Activated CD8-positive, alpha-beta T cell treated with anti-CD3 and anti-CD28 coated beads for 36 hours (primary cell): ENCODE measurements around the gene GATM. TPM values are rescaled to one million over a fixed set of nuclear protein-coding genes. Genes with fewer than 3 reads are reported as not detected.
"Not testable (repeated sequence)": the region's sequence is repeated elsewhere in the genome, so short reads cannot be mapped to it uniquely, and the experiment has no call there.

Experiments
- ATAC-seq: fragments of 200-7000 bp; cut with Tn5 transposase; one replicate; pipeline ENCODE4 v1.10.0; 2021; ENCODE audit warnings: mild to moderate bottlenecking, moderate library complexity
- CTCF ChIA-PET: fragments of 350-600 bp; sonication (Branson Sonifier 250); formaldehyde crosslinking; loops from one replicate; lab custom pipeline; 2021; ENCODE audit warnings: antibody characterized with exemption; lab: Charles Lee
- POLR2A ChIA-PET: fragments of 350-600 bp; sonication (Branson Sonifier 250); formaldehyde crosslinking; loops from one replicate; lab custom pipeline; 2021; ENCODE audit warnings: antibody characterized with exemption; lab: Charles Lee
- DNase-seq: peaks from one replicate; pipeline ENCODE4 v3.0.0-alpha.2; 2020
- H3K27ac Mint-ChIP-seq: one replicate; pipeline ENCODE4 v1.8.0; 2021; ENCODE audit warnings: mild to moderate bottlenecking, mixed read lengths
- H3K27me3 Mint-ChIP-seq: one replicate; pipeline ENCODE4 v1.8.0; 2021; ENCODE audit warnings: mixed read lengths
- H3K36me3 Mint-ChIP-seq: one replicate; pipeline ENCODE4 v1.8.0; 2021; ENCODE audit warnings: low read depth, mixed read lengths
- H3K4me1 Mint-ChIP-seq: one replicate; pipeline ENCODE4 v1.8.0; 2021; ENCODE audit warnings: low read depth, mixed read lengths
- H3K4me3 Mint-ChIP-seq: one replicate; pipeline ENCODE4 v1.8.0; 2021; ENCODE audit warnings: mild to moderate bottlenecking, moderate library complexity, mixed read lengths
- H3K9me3 Mint-ChIP-seq: one replicate; pipeline ENCODE4 v1.8.0; 2021; ENCODE audit warnings: mixed read lengths
- CTCF ChIP-seq: fragments of 200-600 bp; IDR thresholded peaks from one replicate; pipeline ENCODE4 v1.8.0; 2022; ENCODE audit warnings: antibody characterized with exemption, mild to moderate bottlenecking
- intact Hi-C: fragments of 100-400 bp; cut with micrococcal nuclease; formaldehyde crosslinking; loops from one replicate; pipeline ENCODE4 v1.10.0; 2022
- total RNA-seq, 2 experiments: library from RNA; stranded (reverse); gene quantifications; one replicate each; pipeline ENCODE4 v1.2.3, GENCODE V29; 2021

GATM gene
- total RNA-seq, 2 experiments from 2014 or later = 5.6 to 6.5 TPM

GRCh38 chr15:45372041-45372995 lies 6.0 kb downstream of the GATM start:
- ChIA-PET CTCF (interaction anchor here (0.6 to 2.1 kb wide), 10 partner anchors 10 to 254 kb away, joined by 3 to 9 read pairs (median 4); no protein-coding TSS in a partner anchor), POLR2A (interaction anchor here (0.8 kb wide), 1 partner anchor 10 kb away, joined by 4 read pairs; no protein-coding TSS in a partner anchor)
- Mint-ChIP-seq H3K27ac (no peak overlapping the region), H3K9me3 (no peaks in the 10 kb centered on the region), H3K27me3 (peaks cover 19% of the 10 kb centered on the region), H3K4me3 (no peak overlapping the region), H3K4me1 (peaks cover 9% of the 10 kb centered on the region), H3K36me3 (no peaks in the 10 kb centered on the region)
- intact Hi-C loops = no loop called here
- TF ChIP-seq CTCF = no peak
- ATAC-seq (no peak), DNase-seq (no peak)

GRCh38 chr15:45371546-45371945 lies 6.8 kb downstream of the GATM start:
- Mint-ChIP-seq H3K4me1 (peaks cover 3% of the 10 kb centered on the region), H3K9me3 (no peaks in the 10 kb centered on the region), H3K4me3 (no peak overlapping the region), H3K27me3 (peaks cover 12% of the 10 kb centered on the region), H3K36me3 (no peaks in the 10 kb centered on the region), H3K27ac (no peak overlapping the region)
- no peak for ATAC-seq
- no peak for DNase-seq
- no peak for TF ChIP-seq CTCF
- ChIA-PET CTCF (interaction anchor here (1.3 to 2.1 kb wide), 6 partner anchors 9 to 253 kb away, joined by 4 to 9 read pairs (median 5); no protein-coding TSS in a partner anchor), POLR2A (interaction anchor here (0.8 kb wide), 1 partner anchor 11 kb away, joined by 4 read pairs; no protein-coding TSS in a partner anchor)
- intact Hi-C loops = no loop called here

- H3K9me3 Mint-ChIP-seq, H3K27me3 Mint-ChIP-seq, H3K27ac Mint-ChIP-seq, ATAC-seq, H3K4me1 Mint-ChIP-seq, DNase-seq, intact Hi-C loops, H3K36me3 Mint-ChIP-seq, POLR2A ChIA-PET, H3K4me3 Mint-ChIP-seq: not testable (repeated sequence)
- CTCF ChIA-PET = interaction anchor here (1.2 kb wide), 1 partner anchor 61 kb away, joined by 3 read pairs; no protein-coding TSS in a partner anchor
Observed at GRCh38 chr15:45370042-45370441, 8.3 kb downstream of the GATM start.

GRCh38 chr15:45367222-45367621 lies 11.1 kb downstream of the GATM start:
- H3K9me3 Mint-ChIP-seq, H3K4me1 Mint-ChIP-seq, CTCF ChIA-PET, H3K36me3 Mint-ChIP-seq, intact Hi-C loops, DNase-seq, H3K27me3 Mint-ChIP-seq, ATAC-seq, H3K4me3 Mint-ChIP-seq, H3K27ac Mint-ChIP-seq: not testable (repeated sequence)
- POLR2A ChIA-PET = interaction anchor here (0.6 kb wide), 1 partner anchor 120 kb away, joined by 4 read pairs; no protein-coding TSS in a partner anchor

GRCh38 chr15:45364271-45364670 lies 14.1 kb downstream of the GATM start:
- intact Hi-C loops = no loop called here
- ChIA-PET POLR2A (no interaction called here), CTCF (no interaction called here)
- Mint-ChIP-seq H3K36me3 (peaks cover 3% of the 10 kb centered on the region), H3K27me3 (no peaks in the 10 kb centered on the region), H3K4me1 (no peaks in the 10 kb centered on the region), H3K27ac (no peak overlapping the region), H3K4me3 (no peak overlapping the region), H3K9me3 (no peaks in the 10 kb centered on the region)
- ATAC-seq = no peak
- no peak for DNase-seq
- no peak for TF ChIP-seq CTCF
